AG04450 (cell line): ENCODE data around the gene CHP1. TPM values are rescaled to one million over a fixed set of nuclear protein-coding genes. Genes with fewer than 3 reads are reported as not detected.

Source experiments
- CTCF ChIA-PET: fragments of 300-600, 350-600 bp; formaldehyde crosslinking; extraction: SDS; loops from one replicate; lab custom pipeline; 2022; ENCODE audit warnings: antibody characterized with exemption, inconsistent platforms; lab: Charles Lee
- POLR2A ChIA-PET: fragments of 350-600 bp; formaldehyde crosslinking; extraction: SDS; loops from one replicate; lab custom pipeline; 2021; ENCODE audit warnings: antibody characterized with exemption, inconsistent platforms; lab: Yijun Ruan, JAX
- DNase-seq: peaks from one replicate; pipeline ENCODE4 v3.0.0-alpha.2; 2011; ENCODE audit warnings: low read depth, low spot score
- H3K27ac ChIP-seq: one replicate; pipeline ENCODE4 v1.5.1; 2012; ENCODE audit warnings: low read depth, low read length, control low read depth
- H3K27me3 ChIP-seq: one replicate; pipeline ENCODE4 v1.6.0; 2012; ENCODE audit warnings: low read length; ENCODE audit not compliant: control insufficient read depth, insufficient read depth
- H3K4me3 ChIP-seq: 2 replicates; pipeline ENCODE4 v1.5.1; 2011; ENCODE audit warnings: mild to moderate bottlenecking, low read depth, low read length, control low read depth
- H3K9me3 ChIP-seq: 2 replicates; pipeline ENCODE4 v1.5.1; 2012; ENCODE audit warnings: low read length; ENCODE audit not compliant: control insufficient read depth, insufficient read depth
- polyA plus RNA-seq: library from polyadenylated mRNA; depleted of rRNA; stranded (reverse); fragments of >200 nt; gene quantifications from 2 replicates; pipeline ENCODE4 v1.2.3, GENCODE V29; 2011
- TF ChIP-seq, protein P1 (sequence below): IDR thresholded peaks from 2 replicates; pipeline ENCODE4 v1.5.1; 2011; ENCODE audit warnings: low read depth, low read length, control low read depth, inconsistent platforms

The CHP1 gene
- polyA plus RNA-seq, 1 experiment, result 90.1 TPM

DNA sequence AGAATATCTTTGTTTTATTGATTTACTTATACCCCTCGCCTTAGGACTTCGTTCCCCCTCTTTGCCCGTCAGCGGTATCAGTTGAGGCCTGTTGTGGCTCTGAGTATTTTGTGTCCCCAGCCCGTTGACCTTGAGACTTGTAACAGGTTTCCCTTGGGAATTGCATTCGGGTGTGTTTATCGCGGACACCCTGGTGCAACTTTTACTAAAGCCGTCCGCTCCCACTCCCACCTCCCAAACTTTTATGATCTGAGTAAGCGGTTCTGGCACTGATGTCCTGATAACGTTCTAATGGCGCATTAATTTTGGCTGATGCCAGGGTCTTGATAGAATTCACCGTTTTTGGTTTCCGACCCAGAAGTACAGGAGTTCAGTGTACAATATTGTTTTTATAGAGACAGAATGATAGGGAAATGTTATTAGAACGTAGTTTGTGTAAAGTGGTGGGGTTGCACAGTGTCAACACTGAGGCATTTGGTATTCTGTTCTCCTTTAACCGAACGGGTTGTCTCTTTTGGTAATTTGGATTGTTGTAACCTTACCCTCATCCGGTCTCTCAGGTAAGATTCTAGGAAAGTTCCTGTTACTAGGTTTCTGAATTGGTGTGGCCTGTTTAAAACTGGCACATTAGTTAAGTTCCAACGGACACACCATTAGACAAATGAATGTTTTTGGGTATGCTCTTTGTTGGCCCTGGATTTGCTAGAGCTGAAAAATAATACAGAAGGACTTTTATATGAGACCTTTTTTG, 53.5 kb downstream of the CHP1 start:
- TF ChIP-seq, protein P1, sequence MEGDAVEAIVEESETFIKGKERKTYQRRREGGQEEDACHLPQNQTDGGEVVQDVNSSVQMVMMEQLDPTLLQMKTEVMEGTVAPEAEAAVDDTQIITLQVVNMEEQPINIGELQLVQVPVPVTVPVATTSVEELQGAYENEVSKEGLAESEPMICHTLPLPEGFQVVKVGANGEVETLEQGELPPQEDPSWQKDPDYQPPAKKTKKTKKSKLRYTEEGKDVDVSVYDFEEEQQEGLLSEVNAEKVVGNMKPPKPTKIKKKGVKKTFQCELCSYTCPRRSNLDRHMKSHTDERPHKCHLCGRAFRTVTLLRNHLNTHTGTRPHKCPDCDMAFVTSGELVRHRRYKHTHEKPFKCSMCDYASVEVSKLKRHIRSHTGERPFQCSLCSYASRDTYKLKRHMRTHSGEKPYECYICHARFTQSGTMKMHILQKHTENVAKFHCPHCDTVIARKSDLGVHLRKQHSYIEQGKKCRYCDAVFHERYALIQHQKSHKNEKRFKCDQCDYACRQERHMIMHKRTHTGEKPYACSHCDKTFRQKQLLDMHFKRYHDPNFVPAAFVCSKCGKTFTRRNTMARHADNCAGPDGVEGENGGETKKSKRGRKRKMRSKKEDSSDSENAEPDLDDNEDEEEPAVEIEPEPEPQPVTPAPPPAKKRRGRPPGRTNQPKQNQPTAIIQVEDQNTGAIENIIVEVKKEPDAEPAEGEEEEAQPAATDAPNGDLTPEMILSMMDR, result no peak
- Histone ChIP-seq H3K27me3 (no peaks in the 10 kb centered on the region), H3K4me3 (peak overlapping the region; percentile 94), H3K27ac (peak overlapping the region; percentile 52), H3K9me3 (no peaks in the 10 kb centered on the region; the same call in 1 of the 2 replicates)
- no peak for DNase-seq
- ChIA-PET POLR2A (interaction anchor here (0.6 to 1.2 kb wide), 3 partner anchors 48 to 302 kb away, joined by 4 to 6 read pairs (median 4); partner anchors contain the start of genes INO80, NUSAP1 and OIP5), CTCF (no interaction called here)

DNA sequence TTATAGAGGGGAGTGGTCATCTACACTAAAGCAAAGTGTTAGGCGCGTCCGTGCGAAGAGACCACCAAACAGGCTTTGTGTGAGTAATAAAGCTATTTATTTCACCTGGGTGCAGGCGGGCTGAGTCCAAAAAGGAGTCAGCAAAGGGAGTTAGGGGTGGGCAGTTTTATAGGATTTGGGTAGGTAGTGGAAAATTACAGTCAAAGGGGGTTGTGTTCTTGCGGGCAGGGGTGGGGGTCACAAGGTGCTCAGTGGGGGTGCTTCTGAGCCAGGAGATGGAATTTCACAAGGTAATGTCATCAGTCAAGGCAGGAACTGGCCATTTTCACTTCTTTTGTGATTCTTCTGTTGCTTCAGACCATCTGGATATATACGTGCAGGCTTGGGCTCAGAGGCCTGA, 54.2 kb downstream of the CHP1 start:
- POLR2A ChIA-PET, result interaction anchor here (0.9 kb wide), 1 partner anchor 47 kb away, joined by 6 read pairs; the partner anchor contains the start of genes NUSAP1 and OIP5
- TF ChIP-seq, protein P1, result no peak
- CTCF ChIA-PET, result no interaction called here
- no peak for DNase-seq
- no peaks in the 10 kb centered on the region for H3K27me3 ChIP-seq
- no peaks in the 10 kb centered on the region; the same call in 1 of the 2 replicates for H3K9me3 ChIP-seq
- H3K27ac ChIP-seq, result no peak overlapping the region
- peak overlapping the region; percentile 94 for H3K4me3 ChIP-seq

DNA sequence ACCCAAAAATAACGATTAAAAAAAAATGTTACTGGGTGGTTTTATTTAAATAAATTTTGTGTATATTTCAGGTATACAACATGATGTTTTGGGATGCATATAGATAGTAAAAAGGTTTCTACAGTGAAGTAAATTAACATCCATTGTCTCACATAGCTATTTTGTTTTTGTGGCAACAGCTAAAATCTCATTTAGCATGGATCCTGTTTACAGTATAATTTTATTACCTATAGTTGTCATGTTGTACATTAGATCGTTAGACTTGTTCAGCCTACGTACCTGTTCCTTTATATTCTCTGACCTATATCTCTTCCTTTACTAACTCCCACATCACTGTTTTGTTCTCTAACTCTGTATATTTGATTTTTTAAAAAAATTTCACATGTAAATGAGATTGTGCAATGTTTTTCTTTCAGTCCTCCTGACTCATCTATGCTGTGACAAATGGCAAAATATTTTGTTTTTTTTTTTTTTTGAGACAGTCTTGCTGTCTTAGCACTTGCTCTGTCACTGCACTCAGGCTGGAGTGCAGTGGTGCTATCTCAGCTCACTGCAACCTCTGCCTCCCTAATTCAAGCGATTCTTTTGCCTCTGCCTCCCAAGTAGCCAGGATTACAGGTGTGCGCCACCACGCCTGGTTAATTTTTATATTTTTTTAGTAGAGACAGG, 55.7 kb downstream of the CHP1 start:
- no peak for DNase-seq
- Histone ChIP-seq H3K27me3 (no peaks in the 10 kb centered on the region), H3K4me3 (no peak overlapping the region), H3K27ac (peak overlapping the region; percentile 21), H3K9me3 (no peaks in the 10 kb centered on the region; the same call in 1 of the 2 replicates)
- TF ChIP-seq, protein P1, result no peak
- CTCF ChIA-PET, result no interaction called here
- POLR2A ChIA-PET, result no interaction called here

DNA sequence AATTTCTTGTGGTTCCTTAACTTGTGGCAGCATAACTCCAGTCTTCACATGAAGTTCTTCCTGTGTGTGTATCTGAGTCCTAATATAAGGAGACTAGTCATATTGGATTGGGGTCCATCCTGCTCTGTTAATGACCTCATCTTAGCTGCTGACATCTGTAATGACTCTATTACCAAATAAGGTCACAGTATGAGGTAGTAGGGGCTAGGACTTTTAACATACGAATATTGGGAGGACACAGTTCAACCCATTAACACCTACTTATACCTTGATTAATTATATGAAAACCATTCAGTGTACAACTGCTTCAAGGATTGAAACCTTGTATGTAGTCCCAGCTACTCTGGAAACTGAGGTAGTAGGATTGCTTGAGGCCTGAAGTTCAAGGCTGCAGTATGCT, 57.4 kb downstream of the CHP1 start:
- ChIA-PET POLR2A (no interaction called here), CTCF (no interaction called here)
- no peak for DNase-seq
- Histone ChIP-seq H3K27me3 (no peaks in the 10 kb centered on the region), H3K4me3 (no peak overlapping the region), H3K27ac (no peak overlapping the region), H3K9me3 (no peaks in the 10 kb centered on the region; the same call in 1 of the 2 replicates)
- TF ChIP-seq, protein P1, result no peak

DNA sequence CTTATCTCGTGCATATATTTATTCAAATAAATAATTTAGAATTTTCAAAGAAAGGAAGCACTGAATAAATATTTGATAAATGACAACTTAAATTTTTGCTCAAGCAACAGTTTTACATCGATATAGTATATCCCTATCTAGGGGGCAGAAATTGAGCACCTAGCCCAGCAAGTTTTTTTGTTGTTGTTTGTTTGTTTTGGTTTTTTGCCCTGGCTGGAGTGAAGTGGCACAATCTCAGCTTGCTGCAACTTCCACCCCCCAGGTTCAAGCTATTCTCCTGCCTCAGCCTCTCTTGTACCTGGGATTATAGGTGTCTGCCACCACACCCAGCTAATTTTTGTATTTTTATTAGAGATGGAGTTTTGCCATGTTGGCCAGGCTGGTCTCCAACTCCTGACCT, 58.9 kb downstream of the CHP1 start:
- H3K4me3 ChIP-seq, result no peak overlapping the region
- ChIA-PET CTCF (no interaction called here), POLR2A (interaction anchor here (0.6 kb wide), 1 partner anchor 39 kb away, joined by 8 read pairs; no protein-coding TSS in a partner anchor)
- DNase-seq, result no peak
- no peaks in the 10 kb centered on the region; the same call in 1 of the 2 replicates for H3K9me3 ChIP-seq
- no peaks in the 10 kb centered on the region for H3K27me3 ChIP-seq
- TF ChIP-seq, protein P1, result no peak
- no peak overlapping the region for H3K27ac ChIP-seq
